OCI-LY1 (cell line): ENCODE data around the gene RINT1.

ENCODE experiments used
- EZH2 ChIP-seq: fragments of 200-600 bp; sonication (generic), shearing (Covaris generic); IDR thresholded peaks from 2 replicates; pipeline ENCODE4 v1.8.0; 2017; ENCODE audit warnings: borderline replicate concordance, mixed run types, mild to moderate bottlenecking, antibody characterized with exemption, low read length, moderate library complexity, mixed read lengths
- TF ChIP-seq, protein P1 (sequence below): fragments of 200-600 bp; sonication (generic), shearing (Covaris generic); IDR thresholded peaks from 2 replicates; pipeline ENCODE4 v1.5.1; 2017; ENCODE audit warnings: mild to moderate bottlenecking, antibody characterized with exemption, low read length, moderate library complexity, mixed read lengths

DNA sequence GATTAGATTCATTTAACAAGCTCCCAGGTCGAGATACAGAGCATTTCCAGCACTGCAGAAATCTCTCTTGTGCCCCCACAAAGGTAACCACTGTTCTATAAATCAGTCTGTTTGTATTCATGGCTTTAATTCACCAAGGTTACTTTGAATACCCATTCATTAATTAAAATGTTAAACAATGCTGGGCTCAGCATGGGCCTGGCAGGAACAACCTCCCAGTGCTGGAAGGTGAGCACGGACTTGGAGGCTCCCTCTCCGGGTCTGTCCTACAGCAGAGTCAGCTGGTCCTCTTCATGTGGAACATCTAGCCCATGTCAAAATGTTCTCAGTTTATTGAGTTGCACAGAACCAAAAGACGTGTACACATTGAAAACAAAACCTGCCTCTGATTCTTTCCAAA, 64.9 kb downstream of the RINT1 start:
- TF ChIP-seq, protein P1, sequence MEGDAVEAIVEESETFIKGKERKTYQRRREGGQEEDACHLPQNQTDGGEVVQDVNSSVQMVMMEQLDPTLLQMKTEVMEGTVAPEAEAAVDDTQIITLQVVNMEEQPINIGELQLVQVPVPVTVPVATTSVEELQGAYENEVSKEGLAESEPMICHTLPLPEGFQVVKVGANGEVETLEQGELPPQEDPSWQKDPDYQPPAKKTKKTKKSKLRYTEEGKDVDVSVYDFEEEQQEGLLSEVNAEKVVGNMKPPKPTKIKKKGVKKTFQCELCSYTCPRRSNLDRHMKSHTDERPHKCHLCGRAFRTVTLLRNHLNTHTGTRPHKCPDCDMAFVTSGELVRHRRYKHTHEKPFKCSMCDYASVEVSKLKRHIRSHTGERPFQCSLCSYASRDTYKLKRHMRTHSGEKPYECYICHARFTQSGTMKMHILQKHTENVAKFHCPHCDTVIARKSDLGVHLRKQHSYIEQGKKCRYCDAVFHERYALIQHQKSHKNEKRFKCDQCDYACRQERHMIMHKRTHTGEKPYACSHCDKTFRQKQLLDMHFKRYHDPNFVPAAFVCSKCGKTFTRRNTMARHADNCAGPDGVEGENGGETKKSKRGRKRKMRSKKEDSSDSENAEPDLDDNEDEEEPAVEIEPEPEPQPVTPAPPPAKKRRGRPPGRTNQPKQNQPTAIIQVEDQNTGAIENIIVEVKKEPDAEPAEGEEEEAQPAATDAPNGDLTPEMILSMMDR: no peak
- no peak for TF ChIP-seq EZH2
